Bronchial epithelial cell (primary cell): Measurements from ENCODE around the gene NRM. TPM values are rescaled to one million over a fixed set of nuclear protein-coding genes. Genes with fewer than 3 reads are reported as not detected.
A peak's percentile ranks its signal among the peaks of the same experiment; 100 is the strongest.

ENCODE experiments used
- DNase-seq: peaks from one replicate; pipeline ENCODE4 v3.0.0-alpha.2; 2010; ENCODE audit warnings: low read depth
- FAIRE-seq: peaks from 2 replicates; lab custom pipeline; 2011; peaks lifted over from hg19 to GRCh38; lab: Jason Lieb, UNC
- H3K27me3 ChIP-seq: 2 replicates; pipeline ENCODE4 v1.5.1; 2011; ENCODE audit warnings: low read length; ENCODE audit not compliant: control insufficient read depth, insufficient read depth
- H3K36me3 ChIP-seq: 2 replicates; pipeline ENCODE4 v1.5.1; 2011; ENCODE audit warnings: low read length; ENCODE audit not compliant: control insufficient read depth, insufficient read depth
- H3K4me3 ChIP-seq: 2 replicates; pipeline ENCODE4 v1.5.1; 2011; ENCODE audit warnings: mild to moderate bottlenecking, low read depth, low read length, control low read depth
- total RNA-seq: library from RNA; depleted of rRNA; stranded (reverse); fragments of >200 nt; gene quantifications from 2 replicates; pipeline ENCODE4 v1.2.1, GENCODE V29; 2014
- TF ChIP-seq, protein P1 (sequence below): IDR thresholded peaks from 2 replicates; pipeline ENCODE4 v1.5.1; 2011; ENCODE audit warnings: mild to moderate bottlenecking, moderate library complexity, low read length, control low read depth, inconsistent platforms; ENCODE audit not compliant: insufficient read depth, severe bottlenecking

The NRM gene
- total RNA-seq, 1 donor from 2014 or later = 0.26 TPM

DNA sequence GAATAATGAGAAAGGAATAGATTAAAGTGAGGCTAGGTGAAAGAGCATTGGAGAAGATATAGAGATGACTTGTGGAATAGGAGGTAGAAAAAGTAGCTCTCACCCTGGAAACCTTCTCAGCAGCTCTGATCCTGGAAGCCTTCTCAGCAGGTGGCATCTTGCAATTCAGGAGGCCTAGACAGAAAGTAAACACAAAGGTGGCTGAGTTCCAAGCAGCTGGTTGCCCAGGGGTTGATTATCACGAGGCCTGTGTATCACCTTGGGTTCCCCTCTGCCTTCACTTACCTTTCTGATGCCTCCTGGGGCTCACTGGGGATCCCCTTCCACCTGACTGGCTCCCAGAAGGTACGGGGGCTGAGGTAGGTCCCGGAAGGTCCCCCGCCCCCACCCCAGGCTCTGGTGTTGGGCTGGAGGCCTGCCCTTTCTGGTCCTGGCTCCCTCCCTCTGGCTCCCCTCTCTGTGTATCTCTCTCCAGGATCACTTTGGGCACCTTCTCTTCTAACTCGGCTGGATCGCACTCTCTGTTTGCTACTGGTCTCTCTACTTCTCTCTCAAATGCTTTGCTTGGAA, 16.6 kb upstream of the NRM start:
- peak; percentile 46 for DNase-seq
- H3K36me3 ChIP-seq = peaks cover 6% of the 10 kb centered on the region
- no peak overlapping the region for H3K4me3 ChIP-seq
- peak; percentile 66 for FAIRE-seq
- H3K27me3 ChIP-seq = no peaks in the 10 kb centered on the region
- TF ChIP-seq, protein P1, sequence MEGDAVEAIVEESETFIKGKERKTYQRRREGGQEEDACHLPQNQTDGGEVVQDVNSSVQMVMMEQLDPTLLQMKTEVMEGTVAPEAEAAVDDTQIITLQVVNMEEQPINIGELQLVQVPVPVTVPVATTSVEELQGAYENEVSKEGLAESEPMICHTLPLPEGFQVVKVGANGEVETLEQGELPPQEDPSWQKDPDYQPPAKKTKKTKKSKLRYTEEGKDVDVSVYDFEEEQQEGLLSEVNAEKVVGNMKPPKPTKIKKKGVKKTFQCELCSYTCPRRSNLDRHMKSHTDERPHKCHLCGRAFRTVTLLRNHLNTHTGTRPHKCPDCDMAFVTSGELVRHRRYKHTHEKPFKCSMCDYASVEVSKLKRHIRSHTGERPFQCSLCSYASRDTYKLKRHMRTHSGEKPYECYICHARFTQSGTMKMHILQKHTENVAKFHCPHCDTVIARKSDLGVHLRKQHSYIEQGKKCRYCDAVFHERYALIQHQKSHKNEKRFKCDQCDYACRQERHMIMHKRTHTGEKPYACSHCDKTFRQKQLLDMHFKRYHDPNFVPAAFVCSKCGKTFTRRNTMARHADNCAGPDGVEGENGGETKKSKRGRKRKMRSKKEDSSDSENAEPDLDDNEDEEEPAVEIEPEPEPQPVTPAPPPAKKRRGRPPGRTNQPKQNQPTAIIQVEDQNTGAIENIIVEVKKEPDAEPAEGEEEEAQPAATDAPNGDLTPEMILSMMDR = no peak

DNA sequence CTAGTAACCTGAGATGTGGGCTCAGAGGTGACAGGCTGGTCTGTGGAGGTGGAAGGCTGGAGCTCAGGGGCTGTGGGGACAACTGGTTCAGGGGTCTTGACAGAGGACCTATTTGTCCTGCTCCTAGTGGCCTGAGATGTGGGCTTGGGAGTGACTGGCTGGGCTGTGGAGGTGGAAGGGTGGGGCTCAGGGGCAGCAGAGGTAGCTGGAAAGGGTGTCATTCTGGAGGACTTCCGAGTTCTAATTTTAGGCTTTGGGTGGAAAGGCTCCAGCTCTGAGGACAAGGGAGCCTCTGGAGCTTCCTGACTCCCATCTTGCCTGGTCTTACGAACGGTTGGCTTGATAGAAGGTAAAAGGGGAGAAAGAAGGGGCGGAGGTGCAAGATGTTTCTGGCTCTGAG, 14.8 kb upstream of the NRM start:
- Histone ChIP-seq H3K27me3 (no peaks in the 10 kb centered on the region), H3K4me3 (no peak overlapping the region), H3K36me3 (peaks cover 6% of the 10 kb centered on the region)
- DNase-seq (no peak), FAIRE-seq (no peak)
- TF ChIP-seq, protein P1 = no peak

DNA sequence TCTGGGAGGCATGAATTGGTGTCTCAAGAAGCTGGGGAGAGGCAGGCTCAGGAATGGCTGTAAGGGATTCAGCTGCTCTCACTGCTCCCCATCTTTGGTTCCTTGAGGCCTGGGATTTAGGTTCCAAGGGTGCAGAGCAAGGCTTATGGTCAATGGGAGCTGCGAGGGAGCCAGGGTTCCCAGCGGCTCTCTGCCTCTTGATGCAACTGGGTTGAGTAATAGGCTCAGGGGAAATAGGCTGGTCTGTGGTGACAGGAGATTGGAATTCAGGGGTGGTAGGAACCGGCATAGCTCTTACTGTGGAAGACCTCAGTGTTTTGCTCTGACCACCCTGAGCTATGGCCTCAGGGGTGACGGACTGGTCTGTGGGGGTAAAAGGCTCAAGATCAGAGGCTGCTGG, 13.0 kb upstream of the NRM start:
- DNase-seq (no peak), FAIRE-seq (no peak)
- H3K4me3 ChIP-seq = no peak overlapping the region
- H3K36me3 ChIP-seq = peaks cover 7% of the 10 kb centered on the region
- TF ChIP-seq, protein P1 = no peak
- H3K27me3 ChIP-seq = no peaks in the 10 kb centered on the region

DNA sequence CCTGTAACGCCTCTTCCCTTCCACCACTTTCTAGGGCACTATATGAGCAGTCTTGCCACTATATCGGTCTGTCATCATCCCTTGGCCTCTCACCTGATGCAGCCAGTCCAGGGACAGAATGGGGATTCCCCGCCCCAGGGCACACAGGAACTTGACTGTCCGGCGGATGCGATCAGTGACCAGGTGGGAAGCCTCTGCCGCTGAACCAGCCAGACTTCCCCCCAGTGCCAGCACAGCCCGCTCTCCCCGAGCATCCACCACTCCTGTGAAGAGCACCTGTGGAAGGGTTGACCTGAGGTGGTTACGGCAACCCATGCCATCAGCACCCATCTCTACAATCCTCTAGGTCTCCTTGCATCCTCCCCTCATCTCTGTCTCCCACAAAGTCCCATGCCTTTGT, 12.2 kb upstream of the NRM start:
- Histone ChIP-seq H3K27me3 (no peaks in the 10 kb centered on the region), H3K4me3 (no peak overlapping the region), H3K36me3 (peaks cover 7% of the 10 kb centered on the region)
- FAIRE-seq (no peak), DNase-seq (no peak)
- TF ChIP-seq, protein P1 = no peak

DNA sequence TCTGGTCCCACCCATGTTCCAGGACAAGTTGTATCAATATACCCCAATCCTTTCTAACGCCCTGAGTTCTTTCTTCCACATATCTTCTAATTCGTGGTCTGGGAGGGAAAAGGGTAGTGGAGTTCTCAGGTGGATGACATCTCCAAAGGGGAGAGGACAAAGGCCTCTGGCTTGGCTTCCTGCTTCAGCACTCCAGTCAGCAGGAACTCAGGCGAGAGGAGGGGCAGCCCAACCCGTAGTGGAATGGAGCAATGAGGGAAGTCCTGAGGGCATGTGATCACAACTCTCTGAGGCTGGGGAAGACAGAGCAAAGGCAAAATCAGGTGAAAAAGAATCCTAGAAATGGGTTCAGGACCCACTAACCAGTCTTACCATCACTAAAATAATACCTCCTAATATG, 9.6 kb upstream of the NRM start:
- TF ChIP-seq, protein P1 = no peak
- peaks cover 3% of the 10 kb centered on the region for H3K36me3 ChIP-seq
- no peak overlapping the region for H3K4me3 ChIP-seq
- H3K27me3 ChIP-seq = no peaks in the 10 kb centered on the region
- FAIRE-seq = no peak
- DNase-seq = peak; percentile 44

DNA sequence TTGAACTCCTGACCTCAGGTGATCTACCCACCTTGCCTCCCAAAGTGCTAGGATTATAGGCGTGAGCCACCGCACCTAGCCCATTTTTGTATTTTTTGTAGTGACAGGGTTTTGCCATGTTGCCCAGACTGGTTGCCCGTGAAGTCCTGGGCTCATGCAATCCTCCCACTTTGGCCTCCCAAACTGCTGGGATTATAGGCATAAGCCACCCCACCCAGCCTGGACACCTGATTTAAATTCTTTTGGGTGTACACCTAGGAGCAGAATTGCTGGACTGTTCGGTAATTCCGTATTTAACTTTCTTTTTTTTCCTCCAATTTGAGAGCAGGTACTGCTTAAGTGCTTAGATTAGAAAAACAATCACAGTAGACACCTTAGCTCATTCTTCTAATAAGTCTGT, 5.6 kb upstream of the NRM start:
- no peak overlapping the region for H3K4me3 ChIP-seq
- no peaks in the 10 kb centered on the region for H3K27me3 ChIP-seq
- TF ChIP-seq, protein P1 = no peak
- DNase-seq = no peak
- FAIRE-seq = no peak
- H3K36me3 ChIP-seq = peaks cover 1% of the 10 kb centered on the region
